Right lung (tissue), 10 donors: ENCODE measurements around the gene RCC2. TPM values are rescaled to one million over a fixed set of nuclear protein-coding genes. Genes with fewer than 3 reads are reported as not detected.
"Not testable (repeated sequence)": the region's sequence is repeated elsewhere in the genome, so short reads cannot be mapped to it uniquely, and the experiment has no call there.

Experiments used
- DNase-seq, 2 donors: peaks; one replicate each; pipeline ENCODE4 v3.0.0-alpha.2; 2013
- long read RNA-seq, 8 donors: transcript quantifications; one replicate each; lab custom pipeline, GENCODE V29; 2026
- polyA plus RNA-seq, 5 donors: library from polyadenylated mRNA; unstranded; fragments of 120-200 nt; gene quantifications; one replicate each; pipeline versions ENCODE4 v1.2.1 to v1.2.3, GENCODE V29; 2013; ENCODE audit warnings: inconsistent platforms in 1 of 5, low replicate concordance in 1 of 5; ENCODE audit not compliant: insufficient read length in 5 of 5, insufficient read depth in 1 of 5

The RCC2 gene
- 10 to 100 TPM; 77.8 to 93.6 (median 83.1) TPM for polyA plus RNA-seq
- long read RNA-seq, donor 1, full-length matches to known transcripts, result 22 of 22 reads
- long read RNA-seq, donor 1, partial matches to known transcripts, result 0 of 22 reads
- long read RNA-seq, donor 1, other reads (novel, unspliced or antisense), result 0 of 22 reads
- long read RNA-seq, donor 2, full-length matches to known transcripts, result 11 of 11 reads
- long read RNA-seq, donor 2, partial matches to known transcripts, result 0 of 11 reads
- long read RNA-seq, donor 2, other reads (novel, unspliced or antisense), result 0 of 11 reads
- long read RNA-seq, donor 3, full-length matches to known transcripts, result 13 of 13 reads
- long read RNA-seq, donor 3, partial matches to known transcripts, result 0 of 13 reads
- long read RNA-seq, donor 3, other reads (novel, unspliced or antisense), result 0 of 13 reads
- long read RNA-seq, donor 4, full-length matches to known transcripts, result 6 of 6 reads
- long read RNA-seq, donor 4, partial matches to known transcripts, result 0 of 6 reads
- long read RNA-seq, donor 4, other reads (novel, unspliced or antisense), result 0 of 6 reads
- long read RNA-seq, donor 5, full-length matches to known transcripts, result 9 of 9 reads
- long read RNA-seq, donor 5, partial matches to known transcripts, result 0 of 9 reads
- long read RNA-seq, donor 5, other reads (novel, unspliced or antisense), result 0 of 9 reads
- long read RNA-seq, donor 6, full-length matches to known transcripts, result 18 of 18 reads
- long read RNA-seq, donor 6, partial matches to known transcripts, result 0 of 18 reads
- long read RNA-seq, donor 6, other reads (novel, unspliced or antisense), result 0 of 18 reads
- long read RNA-seq, donor 7, full-length matches to known transcripts, result 10 of 10 reads
- long read RNA-seq, donor 7, partial matches to known transcripts, result 0 of 10 reads
- long read RNA-seq, donor 7, other reads (novel, unspliced or antisense), result 0 of 10 reads
- long read RNA-seq, donor 8, full-length matches to known transcripts, result 8 of 8 reads
- long read RNA-seq, donor 8, partial matches to known transcripts, result 0 of 8 reads
- long read RNA-seq, donor 8, other reads (novel, unspliced or antisense), result 0 of 8 reads

DNA sequence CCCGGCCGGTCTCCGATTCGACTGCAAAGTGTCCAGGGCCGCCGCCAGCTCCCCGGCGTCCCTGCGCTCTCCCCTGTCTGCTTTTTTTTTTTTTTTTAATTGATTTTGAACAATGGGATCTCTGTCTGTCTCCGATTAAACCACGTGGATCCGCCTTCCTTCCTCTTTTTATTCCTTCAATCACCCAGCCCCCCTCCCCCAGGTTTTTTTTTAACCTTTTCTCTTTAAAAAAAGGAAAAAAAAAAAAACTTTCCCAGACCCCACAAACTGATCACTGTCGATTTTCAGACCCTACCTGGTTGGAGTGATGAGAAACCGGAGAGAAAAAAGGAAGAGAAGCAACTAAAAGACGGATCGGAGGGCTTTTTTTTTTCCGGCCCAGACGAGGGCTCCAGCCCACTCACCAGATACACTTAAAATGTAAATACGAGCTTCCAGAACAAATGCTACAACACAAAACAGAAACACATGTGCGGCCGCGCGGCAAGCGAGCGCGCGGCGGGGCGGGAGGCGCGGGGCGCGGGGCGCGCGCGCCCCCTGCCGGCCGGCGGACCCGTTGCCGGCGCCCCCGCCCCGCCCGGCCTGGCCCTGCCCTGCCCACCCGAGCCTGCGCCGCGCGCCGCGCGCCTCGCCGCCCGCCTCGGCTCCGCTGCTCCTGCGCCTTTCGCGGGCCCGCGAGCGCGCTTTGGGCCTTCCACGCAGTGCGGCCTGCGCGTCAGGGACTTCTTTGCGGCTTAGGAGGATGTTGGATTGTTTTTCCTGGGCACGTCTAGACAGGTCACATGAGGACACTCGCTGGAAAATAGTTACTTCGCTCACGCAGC, at the start of gene RCC2:
RCC2 (minus strand) TSS at position 428 of the 824 bp plus-strand sequence. CDS start 1,163 bp downstream, outside the sequence.
- peak; percentile 52 to 61 for DNase-seq

DNA sequence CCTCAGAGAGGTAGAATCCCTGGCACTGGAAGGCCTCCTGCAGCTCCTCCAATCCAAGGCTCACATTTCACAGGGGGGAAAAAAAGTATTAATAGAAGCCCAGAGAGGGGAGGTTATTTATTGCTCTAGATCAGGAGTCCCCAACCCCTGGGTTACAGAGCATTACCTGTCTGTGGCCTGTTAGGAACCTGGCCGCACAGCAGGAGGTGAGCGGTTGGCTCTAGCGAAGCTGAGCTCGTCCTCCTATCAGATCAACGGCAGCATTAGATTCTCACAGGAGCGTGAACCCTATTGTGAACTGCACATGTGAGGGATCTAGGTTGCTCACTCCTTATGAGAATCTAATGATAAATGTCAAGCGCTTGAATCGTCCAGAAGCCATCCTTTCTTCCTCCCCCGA, 46.8 kb upstream of the RCC2 start:
- DNase-seq, result no peak

DNA sequence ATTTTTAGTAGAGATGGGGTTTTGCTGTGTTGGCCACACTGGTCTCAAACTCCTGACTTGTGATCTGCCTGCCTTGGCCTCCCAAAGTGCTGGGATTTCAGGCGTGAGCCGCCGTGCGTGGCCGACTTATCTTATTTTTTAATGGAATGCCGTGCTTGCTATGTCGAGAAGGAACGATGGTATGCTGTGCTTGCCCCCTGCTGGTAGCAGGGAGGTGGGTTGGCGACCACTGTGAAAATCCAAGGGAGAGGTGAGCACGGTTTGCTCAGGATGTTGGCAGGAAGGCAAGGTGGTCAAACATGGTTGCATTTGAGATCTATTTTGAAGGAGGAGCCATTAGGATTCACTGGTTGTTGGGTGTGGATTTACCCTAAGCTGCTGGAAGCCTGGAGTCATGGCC, 45.8 kb upstream of the RCC2 start:
- DNase-seq, result no peak

DNA sequence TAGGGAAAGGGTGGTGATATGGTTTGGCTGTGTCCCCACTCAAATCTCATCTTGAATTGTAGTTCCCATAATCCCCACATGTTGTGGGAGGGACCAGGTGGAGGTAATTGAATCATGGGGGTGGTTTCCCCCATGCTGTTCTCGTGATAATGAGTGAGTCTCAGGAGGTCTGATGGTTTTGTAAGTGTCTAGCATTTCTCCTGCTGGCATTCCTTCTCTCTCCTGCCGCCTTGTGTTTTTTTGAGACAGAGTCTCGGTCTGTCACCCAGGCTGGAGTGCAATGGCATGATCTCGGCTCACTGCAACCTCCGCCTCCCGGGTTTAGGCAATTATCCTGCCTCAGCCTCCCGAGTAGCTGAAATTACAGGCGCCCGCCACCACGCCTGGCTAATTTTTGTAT, 42.5 kb upstream of the RCC2 start:
- not testable (repeated sequence) for DNase-seq

DNA sequence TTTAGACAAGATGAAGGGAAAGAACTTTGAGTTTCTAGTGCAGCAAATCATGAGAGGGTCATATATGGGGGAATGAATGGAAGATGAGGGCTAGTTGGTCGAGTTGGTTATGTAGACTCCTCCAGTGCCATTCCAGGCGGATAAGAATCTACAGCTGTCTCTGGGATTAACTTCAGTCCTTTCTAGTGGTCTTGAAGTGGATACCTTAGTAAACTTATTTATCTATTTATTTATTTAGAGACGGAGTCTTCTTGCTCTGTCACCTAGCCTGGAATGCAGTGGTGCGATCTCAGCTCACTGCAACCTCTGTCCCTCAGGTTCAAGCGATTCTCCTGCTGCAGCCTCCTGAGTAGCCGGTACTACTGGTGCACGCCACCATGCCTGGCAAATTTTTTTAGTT, 41.4 kb upstream of the RCC2 start:
- no peak for DNase-seq

DNA sequence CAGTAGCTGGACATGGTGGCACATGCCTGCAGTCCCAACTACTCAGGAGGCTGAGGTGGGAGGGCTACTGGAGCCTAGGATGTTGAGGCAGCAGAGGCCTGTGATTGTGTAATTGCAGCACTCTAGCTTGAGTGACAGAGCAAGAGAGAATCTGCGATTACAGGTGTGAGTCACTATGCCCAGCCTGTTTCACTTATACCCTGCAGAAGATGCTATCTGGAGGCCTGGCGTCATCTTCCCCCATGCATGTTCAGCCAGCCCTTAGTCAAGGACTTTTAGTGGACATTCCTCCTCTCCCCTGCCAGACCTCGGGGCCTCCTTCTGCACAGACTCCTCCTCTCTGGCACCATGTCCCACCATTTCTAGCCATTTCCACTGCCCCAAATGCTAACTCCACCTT, 36.3 kb upstream of the RCC2 start:
- no peak for DNase-seq

DNA sequence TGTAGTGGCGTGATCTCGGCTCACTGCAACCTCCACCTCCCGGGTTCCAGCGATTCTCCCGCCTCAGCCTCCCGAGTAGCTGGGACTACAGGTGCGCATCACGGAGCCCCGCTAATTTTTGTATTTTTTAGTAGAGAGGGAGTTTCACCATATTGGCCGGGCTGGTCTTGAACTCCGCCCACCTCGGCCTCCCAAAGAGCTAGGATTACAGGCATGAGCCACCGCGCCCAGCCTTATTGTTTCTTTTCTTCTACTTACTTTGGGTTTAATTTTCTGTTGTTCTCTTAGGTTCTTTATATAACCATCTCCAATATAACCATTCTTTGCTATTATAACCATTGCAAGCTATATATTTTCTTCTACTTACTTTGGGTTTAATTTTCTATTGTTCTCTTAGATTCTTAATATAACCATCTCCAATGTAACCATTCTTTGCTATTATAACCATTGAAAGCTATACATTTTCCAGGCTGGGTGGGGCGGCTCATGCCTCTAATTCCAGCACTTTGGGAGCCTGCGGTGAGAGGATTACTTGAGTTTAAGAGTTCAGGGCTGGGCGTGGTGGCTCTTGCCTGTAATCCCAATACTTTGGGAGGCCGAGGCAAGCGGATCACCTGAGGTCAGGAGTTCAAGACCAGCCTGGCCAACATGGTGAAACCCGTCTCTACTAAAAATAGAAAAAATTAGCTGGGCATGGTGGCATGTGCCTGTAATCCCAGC, 35.5 kb upstream of the RCC2 start:
- not testable (repeated sequence) for DNase-seq

DNA sequence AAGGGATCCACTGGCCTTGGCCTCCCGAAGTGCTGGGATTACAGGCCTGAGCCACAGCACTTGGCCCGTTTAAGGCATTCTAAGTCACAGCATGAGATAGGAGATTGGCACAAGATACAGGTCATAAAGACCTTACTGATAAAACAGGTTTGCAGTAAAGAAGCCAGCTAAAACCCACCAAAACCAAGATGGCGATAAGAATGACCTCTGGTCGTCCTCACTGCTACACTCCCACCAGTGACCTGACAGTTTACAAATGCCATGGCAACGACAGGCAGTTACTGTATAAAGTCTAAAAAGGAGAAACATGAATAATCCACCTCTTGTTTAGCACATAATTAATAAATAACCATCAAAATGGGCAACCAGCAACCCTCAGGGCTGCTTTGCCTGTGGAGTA, 33.3 kb upstream of the RCC2 start:
- no peak for DNase-seq

DNA sequence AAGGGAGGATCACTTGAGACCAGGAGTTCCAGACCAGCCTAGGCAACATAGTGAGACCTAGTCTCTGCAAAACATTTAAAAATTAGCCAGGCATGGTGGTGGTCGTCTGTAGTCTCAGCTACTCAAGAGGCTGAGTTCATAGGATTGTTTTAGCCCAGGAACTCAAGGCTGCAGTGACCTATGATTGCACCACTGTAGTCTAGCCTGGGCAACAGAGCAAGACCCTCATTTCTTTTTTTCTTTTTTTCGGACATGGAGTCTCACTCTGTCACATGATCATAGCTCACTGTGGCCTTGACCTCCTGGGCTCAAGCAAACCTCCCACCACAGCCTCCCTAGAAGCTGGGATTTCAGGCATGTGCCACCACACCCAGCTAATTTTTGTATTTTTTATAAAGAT, 31.9 kb upstream of the RCC2 start:
- no peak for DNase-seq

DNA sequence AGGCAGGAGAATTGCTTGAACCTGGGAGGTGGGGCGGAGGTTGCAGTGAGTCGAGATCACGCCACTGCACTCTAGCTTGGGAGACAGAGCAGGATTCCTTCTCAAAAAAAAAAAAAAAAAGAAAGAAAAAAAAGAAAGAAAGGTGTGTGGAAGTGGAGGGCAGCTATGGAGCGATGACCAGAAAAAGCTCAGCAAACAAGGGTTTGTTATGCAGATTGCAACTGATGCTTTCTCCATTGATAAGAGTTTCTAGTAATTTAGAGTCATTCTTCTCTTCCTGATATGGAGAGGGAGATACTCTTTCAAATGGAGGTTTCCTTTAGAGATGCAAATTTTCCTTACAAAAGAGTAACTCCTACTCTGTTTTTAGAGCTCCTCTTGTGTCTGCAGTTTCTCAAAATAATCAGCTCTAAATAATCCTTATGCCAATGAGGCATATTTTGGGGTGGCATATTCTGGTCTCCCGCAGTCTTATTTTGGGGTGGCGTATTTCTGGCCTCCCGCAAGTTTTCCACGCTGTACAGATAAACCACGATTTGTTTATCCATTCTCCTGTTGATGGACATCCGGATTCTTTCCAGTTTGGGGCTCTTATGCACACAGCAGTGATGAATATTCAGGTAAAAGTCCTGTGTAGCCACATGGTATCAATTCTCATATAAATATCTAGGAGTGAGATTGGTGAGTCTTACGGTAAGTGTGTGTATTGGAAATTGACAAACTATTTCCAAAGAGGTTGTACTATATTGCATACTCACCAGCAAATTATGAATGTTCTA, 30.7 kb upstream of the RCC2 start:
- DNase-seq, result no peak

DNA sequence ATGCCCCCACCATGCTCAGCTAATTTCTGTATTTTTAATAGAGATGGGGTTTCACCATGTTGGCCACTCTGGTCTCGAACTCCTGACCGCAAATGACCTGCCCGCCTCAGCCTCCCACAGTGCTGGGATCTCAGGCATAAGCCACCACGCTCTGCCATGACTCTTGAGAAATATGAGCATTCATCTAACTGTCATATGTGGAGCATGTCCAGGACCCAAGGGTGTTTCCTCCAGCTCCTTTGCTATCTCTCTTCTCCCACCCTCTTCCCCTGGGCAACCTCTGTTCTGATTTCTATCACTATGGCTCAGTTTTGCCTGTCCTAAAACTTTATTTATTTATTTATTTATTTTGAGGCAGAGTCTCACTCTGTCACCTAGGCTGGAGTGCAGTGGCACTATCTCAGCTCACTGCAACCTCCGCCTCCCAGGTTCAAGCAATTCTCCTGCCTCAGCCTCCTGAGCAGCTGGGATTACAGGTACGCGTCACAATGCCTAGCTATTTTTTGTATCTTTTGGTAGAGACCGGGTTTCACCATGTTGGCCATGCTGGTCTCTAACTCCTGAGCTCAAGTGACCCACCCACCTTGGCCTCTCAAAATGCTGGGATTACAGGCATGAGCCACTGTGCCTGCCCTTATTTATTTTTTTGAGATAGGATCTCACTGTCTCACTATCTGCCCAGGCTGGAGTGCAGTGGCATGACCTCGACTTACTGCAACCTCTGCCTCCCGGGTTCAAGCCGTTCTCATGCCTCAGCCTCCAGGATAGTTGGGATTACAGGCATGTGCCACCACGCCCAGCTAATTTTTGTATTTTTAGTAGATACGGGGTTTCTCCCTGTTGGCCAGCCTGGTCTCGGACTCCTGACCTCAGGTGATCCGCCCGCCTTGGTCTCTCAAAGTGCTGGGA, 29.1 kb upstream of the RCC2 start:
- not testable (repeated sequence) for DNase-seq

DNA sequence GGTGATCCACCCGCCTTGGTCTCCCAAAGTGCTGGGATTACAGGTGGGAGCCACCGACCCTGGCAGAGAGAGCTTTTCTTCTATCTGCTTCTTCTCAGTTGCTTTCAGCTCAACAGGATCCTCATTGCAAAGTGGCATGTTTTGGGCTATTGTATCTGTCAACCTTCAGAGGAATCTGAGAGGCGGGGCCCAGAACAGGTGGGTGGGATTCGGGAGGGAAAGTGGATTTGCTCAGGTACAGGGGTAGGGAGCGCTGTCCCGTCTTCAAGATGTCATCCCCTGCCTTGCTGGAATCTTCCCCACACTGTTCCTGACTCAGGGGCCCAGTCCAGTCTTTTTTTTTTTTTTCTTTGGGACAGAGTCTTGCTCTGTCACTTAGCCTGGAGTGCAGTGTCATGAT, 26.9 kb upstream of the RCC2 start:
- no peak for DNase-seq

DNA sequence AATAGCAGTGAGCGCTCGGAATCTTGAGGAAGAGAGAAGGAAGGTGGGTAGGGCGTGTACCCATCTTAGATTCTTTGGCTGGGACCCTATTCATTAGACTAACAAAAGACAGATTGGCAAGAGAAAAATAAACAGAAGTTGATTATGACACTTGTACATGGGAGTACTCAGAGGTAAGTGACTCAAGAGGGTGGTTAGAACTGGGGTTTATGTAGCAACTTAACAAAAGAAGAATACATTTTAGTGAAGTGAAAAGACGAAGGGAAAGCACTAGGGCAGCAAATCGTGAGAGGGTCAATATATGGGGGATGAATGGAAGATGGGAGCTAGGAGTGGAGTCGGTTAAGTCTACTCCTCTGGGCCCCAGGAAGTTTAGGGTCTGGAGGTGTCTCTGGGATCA, 25.8 kb upstream of the RCC2 start:
- no peak for DNase-seq

DNA sequence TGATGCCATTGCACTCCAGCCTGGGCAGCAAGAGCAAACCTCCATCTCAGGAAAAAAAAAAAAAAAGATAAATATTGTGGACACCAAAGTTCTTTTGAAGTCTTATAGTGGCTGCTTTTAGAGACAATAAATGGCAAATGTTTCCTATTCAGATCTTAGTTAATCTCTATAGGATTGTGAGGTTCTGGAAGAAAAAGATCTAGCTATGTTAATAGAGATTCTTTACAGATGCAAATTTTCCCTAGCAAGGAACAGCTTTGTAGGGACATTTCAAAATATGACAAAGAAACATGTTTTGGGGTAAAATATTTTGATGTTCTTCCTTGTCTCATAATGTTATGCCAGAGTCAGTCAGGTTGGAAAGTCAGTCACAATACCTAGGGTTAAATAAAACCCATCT, 24.5 kb upstream of the RCC2 start:
- no peak for DNase-seq

DNA sequence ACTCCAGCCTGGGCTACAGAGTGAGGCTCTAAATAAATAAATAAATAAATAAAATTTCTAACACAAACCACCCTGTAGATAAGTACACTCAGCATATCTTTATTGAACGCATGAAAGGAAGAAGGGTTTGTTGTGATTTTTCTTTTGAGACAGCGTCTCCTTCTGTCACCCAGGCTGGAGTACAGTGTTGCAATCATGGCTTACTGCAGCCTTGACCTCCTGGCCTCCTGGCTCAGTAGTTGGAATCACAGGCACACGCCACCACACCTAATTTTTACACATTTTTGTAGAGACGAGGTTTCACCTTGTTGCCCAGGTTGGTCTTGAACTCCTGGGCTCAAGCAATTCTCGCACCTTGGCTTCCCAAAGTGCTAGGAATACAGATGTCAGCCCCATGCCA, 23.2 kb upstream of the RCC2 start:
- no peak for DNase-seq

DNA sequence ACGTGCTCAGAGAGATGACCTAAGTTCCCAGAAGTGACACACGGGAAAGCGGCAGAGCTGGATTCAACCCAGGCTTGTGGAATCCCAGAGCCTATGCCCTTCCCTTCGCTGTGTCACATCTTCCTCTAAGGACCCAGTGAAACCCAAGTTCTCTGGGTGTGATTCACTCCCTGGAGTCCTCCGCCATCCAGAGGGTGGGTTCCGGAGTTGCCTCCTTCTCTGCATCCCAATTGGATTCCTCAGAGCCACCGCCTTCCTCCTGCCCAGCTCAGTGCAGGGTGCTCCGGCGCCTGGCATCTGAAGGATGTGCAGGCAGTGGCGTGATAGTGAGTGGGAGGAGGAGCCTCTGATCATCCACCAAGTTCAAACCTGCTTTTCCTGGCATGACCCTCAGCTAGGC, 20.7 kb upstream of the RCC2 start:
- no peak for DNase-seq

DNA sequence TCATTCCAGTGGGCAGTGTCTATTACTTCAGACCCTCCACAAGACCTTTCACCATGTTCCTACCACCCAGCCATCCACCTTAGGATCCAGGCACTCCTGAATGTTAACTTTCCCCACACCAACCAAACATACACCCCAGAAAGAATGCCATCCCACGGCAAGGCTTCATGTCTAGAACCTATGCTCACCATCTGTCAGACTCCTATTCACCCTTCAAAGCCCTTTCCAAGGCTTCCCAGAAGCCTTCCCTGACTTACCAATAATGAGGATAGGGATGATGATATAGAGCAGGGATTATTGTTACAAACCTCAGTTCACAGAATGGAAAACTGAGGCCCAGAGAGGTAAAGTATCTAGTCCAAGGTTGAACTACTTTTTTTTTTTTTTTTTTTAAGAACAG, 19.3 kb upstream of the RCC2 start:
- no peak for DNase-seq

DNA sequence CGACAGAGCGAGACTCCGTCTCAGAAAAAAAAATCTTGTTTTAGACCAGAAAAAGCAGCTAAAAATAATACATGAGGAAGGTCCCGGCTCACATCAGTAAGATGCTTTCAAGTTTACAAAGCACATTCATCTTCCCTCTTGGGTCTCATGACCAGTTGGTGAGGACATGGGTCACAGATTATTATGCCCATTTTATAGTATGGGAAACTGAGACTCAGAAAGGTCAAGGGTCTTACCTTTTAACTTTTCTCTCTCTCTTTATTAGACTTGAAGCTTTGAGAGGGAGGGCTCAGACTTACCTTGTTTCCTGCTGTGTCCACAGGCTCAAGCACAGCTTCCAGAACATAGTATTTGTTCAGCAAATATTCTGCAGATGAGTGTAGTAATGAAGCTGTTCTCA, 13.2 kb upstream of the RCC2 start:
- DNase-seq, result no peak

DNA sequence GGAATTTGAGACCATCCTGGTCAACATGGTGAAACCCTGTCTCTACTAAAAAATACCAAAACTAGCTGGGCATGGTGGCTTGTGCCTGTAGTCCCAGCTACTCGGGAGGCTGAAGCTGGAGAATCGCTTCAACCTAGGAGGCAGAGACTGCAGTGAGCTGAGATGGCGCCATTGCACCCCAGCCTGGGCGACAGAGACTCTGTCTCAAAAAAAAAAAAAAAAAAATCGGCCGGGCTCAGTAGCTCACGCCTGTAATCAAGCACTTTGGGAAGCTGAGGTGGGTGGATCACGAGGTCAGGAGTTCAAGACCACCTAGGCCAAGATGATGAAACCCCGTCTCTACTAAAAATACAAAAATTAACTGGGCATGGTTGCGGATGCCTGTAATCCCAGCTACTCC, 12.7 kb upstream of the RCC2 start:
- not testable (repeated sequence) for DNase-seq
